8988T (cell line): ENCODE measurements around the gene CD46.

Experiments used
- DNase-seq: peaks from one replicate; pipeline ENCODE4 v3.0.0; 2011

CD46 gene

DNA sequence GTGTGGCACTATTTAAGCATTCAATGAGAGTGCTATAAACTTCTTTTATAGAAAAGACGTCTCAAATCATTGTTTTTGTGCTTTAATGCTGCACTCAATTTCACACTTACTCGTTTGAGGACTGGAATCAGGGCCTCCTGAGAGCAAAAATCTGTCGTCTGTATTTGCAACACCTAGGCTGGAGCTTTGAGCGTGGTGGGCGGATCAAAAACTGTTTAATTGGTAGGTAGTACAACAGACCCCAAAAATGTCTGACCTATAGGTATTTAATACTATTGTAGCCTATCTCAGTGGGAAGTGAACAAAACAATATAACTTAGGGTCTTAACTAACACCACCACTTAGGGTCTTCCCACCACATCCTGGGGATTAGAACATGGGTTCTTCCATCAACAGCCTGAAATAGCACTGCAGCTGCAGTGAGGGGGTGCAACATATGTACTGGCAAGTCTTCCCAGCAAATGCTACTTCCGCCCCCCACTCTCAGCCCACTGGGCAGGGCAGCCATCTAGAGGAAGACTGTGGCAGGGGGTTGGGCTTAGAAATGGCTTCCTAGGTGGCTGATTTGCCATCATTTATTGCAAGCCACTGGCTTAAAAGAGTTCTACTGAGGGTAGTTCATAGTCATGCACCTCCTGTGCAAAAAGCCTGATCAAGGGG is 48.3 kb downstream of the CD46 start:
- DNase-seq = no peak

DNA sequence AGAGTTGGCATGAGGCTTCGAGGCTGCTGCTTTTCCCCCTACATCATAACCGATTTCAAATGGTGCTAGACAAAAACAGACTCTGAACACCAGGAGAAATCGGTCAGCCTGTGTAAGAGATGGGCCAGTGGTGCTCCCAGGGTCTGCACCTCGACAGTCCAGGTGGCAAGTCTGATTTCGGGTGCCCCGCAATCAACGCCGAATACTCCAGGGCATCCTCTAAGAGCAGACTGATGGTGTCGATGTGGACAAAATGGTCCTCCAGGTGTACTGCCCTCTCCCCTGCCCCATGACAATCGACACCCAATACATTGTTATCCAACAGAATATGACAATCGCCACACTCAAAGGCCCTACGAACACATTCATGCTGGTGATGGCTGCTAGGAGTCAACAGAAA is 50.0 kb downstream of the CD46 start:
- DNase-seq = no peak

DNA sequence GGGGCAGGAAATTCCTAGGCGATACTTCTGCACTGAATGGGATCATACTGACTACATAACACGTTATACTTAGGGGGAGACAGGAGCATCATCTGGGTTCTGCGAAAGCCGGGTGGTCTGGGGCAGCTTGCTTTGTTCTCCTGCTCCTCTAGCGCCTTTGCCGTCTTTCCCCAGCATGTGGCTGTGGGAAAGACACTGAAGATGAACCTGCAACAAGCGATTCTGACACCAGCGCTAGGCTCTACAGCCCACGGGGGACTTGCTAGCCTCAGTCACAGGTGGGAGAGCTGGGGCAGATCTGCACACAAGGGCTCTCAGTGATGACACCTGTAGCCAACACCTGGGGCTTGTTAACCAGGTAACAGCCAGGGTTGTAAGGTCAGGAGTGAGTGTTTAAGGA is 51.8 kb downstream of the CD46 start:
- DNase-seq = no peak

DNA sequence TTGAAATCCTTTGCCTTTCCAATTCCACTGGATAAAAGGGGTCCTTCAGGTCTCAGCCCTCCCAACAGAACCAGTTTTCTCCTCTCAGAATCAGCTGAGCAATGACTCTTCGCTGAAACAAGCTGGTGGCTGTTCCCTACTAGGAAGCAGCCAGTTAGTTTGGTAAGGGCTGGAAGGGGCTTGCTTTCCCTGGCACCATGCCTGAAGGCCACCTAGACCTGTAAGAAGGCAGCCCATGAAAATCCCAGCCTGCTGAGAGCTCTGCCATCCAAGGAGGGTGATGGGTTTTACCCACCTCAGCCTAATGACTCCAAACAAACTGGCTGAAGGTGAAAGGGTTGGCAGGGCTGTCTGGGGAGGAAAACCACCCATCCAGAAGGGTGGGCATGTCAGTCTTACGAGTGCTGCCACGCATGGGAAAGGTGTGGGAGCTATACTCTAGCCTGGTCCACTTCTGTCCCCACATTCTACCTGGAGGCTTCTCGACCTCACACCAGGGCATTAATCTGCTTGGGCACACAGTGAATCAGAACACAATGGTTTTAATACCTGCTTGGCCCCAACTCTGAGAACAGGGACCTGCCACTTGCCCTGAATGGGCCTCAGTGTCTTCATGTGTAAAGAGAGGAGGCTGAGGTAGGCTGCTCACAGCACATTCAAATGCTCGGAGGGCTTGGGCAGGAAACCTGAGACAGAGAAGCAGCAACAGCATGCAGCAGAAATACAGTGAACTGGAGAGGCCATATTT is 53.0 kb downstream of the CD46 start:
- no peak for DNase-seq

DNA sequence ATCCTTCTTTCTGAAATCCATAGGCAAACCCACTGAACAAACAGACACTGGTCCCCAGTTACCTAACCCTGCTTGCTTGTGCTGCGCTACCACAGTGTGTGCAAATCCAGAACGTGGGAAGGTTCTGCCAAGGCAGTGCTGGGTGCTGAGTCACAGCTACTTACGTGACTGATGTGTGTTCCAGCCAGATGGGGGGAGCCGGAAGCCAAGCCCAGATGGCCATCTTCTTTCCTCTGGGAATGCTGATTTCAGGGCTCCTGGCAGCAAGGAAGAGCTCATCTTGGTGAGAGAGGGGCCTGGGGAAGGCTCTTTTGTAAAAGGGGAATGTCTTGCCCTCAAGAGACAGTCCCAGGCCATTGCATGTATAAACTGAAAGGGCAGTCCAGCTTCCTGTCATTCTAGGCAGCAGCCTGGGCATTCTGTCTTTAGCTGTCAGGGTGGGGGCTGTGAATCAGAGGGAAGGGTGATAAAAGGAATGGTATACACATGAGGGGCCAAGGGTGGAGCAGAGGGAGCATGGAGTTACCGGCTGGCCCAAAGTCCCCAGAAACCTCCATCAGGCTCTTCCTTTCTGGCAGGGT is 54.1 kb downstream of the CD46 start:
- DNase-seq = no peak

DNA sequence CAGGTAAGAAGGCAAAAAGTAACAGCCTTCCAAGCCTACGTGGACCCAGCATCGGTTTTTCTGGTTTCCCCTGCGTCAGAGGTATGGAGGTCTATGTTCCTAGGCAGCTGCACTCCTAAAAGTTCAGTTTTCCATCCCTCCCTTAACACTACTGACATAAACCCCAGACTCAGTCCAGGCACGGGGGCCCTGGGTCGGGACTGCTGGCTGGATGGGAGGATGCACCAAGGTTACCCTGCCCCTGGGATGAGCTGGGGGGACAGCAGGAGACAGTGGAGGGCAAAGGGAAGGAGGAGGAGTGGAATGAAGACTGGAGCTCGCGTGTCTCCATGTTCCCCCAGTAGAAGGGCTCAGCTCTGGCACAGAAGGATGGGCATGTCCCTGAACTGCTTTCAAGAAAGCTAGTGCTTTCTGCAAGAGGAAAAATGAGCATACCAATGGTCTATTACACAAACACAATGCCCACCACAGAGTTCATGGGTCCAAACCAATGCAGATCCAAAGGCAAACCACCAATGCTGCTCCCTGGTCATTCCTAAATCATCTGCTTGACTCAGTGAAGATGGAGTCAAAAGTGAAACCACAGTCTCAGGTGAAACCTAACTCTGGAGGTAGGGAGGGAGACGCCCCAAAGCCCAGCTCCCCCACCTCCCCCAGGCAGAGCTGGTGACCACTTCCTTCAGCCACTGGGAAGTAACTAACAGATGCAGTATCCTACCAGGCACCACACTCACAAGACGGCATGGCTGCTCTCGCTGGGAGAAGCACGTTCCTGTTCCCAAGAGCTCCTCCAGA is 54.9 kb downstream of the CD46 start:
- no peak for DNase-seq

DNA sequence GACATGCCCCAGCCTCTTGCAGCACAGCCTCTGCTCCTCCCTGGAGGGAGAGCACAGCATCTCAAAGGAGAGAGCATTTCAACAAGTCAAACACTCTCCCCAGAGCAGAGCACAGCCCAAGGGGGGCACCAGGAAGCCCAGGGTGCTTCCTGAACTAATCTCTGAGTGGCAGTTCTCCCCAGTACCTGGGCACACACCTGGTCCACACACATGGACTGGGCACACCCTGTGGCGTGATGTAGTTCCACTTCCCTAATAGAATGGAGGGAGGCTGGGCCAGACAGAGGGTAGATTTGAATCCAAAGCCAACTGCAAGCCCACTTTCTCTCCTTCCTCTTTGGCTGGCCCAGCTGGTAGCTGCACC is 55.5 kb downstream of the CD46 start:
- DNase-seq = no peak

DNA sequence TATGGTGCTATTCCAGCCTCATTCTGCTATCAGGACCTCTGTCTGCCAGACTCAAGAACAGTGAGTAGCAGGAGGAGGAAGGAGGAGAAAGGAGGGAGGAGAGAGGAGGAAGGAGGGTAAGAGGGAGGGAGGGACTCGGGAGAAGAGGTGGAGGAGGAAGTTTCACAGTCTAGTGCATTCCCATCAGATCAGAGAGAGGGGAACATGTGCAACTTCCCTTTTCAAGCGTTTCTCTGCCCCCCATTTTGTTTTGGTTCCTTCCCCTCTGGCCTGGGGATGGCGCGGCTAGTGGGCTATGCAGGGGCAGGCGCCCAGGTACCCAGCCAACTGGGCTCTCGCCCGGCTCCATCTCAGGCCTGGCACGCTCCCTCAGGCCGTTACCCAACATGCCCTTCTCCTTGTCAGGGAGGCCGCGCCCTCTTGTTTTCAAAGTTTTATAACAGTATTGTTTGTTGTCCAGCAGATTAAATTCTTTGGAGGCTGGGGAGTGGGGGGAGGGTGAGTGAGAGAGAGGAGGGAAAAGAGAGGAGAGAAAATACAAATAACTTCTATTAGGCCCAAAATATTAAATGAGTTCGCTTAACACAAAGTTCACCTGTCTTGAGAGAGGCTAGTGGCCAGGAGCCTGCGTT is 56.0 kb downstream of the CD46 start:
- DNase-seq = no peak

DNA sequence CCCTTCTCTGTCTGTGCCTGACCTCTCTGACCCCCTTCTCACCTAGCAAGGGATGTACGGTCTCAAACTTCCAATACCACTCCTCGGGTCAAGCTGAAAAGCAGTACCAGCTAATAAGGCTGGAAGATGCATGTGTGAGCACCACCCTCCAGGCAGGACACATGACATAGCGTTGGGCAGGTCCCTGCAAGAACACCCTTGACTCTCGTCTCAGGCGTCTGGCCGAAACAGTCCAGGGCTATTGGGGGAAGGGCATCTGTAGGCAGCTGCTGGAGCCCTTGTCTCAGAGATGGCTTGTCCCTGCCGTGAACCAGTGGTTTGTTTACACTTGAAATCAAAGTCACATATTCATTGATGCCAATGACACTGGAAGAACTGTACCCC is 56.5 kb downstream of the CD46 start:
- DNase-seq = no peak

DNA sequence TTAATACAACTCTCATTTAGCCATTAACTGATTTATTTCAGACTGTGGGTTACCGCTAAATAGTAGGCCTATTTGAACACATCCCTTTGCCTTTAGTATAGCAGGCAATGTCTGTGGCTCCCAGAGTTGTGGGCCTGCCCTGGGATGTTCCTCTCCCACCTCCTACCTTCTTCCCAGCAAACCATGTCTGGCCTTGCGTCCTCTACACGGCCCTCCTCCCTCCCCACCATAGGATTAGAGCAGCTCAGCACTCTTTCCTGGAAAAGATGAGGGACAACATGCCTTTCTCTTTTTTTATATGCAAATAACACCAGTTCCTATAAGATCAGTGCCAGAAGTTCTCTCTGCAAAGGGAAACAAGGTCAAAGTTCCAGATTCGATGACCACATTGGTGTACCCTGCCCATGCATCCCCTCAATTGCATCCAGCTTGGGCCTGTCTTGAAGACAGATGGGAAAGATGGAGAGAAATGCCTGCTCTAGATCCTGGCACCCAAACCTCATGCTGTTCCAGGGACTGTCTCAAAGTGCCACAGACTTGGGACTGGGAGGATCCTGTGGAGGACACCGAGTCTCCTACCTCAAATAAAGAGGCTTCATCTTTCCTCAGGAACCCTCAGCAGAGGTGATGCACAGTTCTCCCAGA is 57.2 kb downstream of the CD46 start:
- DNase-seq = no peak

DNA sequence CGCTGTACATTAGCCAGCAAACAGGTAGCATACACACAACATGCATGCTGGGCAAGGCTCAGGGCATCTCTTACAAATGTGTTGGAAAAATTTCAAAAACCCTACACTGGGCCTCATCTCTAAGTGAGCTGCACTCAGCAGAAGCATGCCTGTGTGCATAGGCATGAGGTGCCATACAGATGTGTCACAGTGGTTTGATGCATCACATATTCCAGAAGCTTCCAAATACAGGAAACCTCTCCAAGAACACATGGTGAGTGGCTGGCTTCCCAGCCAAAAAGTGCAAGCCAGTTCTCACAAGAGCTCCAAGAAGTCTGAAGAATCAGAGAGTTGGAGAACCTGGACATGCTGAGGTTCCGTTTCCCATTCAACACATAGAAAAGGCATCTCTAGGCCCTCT is 58.3 kb downstream of the CD46 start:
- no peak for DNase-seq

DNA sequence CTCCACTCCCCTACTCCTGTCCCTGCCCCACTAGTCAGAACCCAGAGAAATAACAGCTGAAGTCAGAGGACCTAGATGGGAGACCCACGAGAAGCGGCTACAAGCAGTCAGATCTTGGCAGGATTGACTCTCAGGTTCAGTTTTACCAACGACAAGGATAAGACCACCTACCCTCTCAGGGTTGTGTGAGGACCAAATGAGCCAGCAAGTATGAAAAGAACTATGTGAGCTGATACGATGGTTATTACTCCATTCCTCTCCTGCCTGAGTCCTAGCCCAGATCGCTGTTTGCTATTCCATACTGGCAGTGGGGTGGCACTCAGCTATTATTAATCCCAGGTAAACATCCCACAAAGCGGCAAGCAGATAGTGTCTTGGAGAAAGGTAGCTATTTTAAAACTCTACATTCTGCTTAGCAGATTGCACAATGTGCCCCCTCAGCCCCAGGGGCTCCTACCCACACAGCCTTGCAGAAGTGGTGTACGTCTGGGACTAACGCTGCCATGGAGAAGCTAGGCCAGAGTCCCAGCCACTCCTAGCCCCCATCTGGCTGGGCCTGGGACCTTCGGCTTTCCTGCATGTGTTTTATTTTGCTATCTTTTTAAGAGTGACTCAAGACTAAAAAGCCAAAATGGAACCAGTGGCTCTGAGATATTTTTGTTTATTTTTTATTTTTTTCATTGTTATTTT is 58.9 kb downstream of the CD46 start:
- no peak for DNase-seq

DNA sequence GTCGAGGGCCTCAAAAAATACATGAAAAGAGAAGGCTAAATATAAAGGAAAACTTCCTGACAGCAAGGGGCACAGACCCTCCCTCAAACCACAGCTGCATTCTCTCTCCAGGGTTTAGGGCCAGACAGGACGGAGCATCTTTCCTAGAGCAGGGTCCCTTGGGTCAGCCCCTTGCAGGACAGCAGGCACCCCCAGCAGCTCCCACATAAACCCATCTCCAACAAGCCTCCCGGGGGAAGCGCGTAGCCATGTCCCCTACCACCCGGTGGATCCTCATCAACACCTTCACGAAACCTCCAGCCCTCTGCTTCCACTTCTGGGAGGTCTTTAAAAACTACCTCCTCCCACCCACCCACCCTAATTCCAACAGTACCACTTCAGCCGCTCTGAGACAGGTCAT is 59.5 kb downstream of the CD46 start:
- DNase-seq = no peak

DNA sequence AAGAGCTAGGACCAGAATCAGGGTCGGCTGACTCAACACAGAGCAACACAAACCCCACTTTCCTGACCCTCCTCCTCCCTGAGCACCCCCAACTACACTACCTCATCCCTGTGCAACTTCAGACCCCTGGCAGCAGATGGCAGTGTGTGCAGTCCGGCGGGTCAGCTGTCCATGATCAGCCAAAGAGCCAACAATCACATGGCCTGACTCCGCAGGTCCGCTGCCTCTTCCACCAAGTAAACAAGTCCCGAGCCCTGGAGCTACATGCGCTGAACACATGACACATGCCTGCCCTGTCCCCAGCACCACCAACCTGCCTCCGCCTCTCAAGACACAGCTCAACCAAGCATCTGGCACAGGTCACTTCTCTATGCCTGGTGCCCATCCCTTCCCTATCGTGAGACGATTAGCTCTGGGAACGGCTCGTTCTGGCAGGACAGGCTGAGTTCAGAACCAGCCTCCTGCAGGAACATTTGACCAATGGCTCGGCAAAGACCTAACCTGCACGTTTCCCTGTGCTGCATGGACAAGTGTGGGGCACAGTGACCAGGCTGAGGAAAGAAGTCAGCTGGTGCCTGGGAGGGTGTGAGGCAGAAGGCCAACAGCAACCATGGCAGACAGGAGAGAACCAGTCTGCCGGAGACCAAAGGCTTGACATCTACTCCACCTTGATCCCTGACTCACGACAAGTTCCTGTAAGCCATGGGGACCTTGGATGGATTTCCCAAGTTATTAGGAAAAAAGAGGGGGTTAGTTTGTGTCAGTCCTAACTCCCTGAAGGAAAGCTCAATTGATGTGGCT is 60.3 kb downstream of the CD46 start:
- DNase-seq = no peak

DNA sequence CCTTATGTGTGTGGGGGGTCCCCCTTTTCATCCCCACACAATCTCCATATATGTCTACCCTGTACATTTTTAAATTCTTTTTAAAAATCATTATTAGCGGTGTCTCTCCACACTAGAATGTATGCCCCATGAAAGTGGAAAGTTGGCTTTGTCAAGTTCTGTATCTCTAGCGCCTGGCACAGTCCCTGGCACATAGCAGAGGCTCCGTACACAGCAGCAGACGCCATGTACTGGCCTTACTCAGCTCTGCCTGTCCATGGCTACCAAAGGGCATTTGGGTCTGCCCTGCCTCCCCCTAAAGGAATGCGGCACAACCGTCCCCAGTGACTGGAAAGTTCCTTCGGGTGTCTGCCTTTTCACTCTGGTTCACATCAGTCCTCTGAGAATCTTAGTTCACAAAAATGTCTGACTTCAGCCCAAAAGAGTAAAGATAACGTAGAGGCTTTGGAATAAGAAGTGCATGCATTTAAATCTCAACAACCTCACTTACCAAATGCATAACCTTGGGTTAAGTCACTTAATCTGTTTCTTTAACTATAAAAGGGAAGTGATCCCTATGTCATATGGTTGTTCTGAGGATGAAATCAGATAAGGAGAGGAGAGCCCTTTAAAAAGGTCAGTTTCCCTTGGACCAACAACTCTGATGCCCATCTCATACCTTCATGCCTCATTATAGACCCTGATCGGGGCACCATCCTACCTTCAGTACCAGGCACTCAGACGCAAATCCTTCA is 61.1 kb downstream of the CD46 start:
- no peak for DNase-seq

DNA sequence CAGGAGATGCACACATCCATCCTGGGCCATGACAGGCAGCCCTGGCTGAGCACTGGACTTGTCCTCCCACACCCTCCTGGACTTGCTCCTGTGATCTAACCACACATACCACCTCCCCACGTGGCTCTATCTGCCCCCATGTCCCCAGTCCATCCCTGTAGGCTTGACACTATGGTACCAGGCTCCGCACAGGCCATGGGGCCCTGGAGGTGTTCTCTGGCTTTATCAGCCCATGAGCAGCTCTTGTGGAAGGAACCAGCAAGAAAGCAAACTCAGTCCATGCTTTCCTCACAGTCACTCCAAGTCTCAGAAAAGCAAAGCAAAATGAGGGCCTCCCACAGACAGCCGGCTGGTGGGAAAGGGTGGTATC is 61.6 kb downstream of the CD46 start:
- DNase-seq = no peak

DNA sequence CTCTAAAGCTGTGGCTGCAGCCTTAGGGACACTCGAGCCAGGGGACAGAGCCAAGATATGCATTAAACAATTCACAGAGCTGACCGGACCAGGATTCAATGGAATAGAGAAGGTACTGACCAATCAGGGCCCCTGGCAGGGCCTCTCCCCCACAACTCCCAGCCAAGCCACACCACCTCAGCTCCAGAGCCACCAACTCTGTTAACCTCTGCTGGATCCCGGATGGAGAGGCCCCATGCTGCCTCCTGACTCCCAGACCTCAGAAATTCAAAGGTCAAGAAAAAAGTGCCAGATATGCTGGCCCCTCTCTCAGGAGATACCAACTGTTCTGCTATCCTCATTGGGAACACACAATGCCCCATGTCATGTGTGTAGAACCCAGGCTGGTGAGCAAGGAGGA is 62.1 kb downstream of the CD46 start:
- DNase-seq = no peak

DNA sequence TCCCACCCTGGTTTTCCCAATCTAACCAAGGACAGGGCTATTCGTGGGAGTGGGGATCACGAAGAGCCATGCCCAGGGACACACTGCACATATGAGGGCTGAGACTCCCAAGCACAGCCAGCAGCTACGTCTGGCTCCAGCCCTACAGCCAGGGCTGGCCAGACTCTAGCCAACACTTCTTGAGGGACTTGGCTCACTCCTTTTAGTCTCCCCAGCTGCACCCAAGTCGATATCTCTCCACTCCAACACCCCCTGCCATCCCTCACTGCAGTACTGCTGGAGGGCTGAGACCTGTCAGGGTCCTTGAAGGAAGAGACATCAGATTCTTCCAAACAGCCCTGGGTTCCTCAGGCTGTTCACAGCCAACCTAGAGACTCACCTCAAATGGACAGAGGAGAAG is 62.6 kb downstream of the CD46 start:
- DNase-seq = no peak

DNA sequence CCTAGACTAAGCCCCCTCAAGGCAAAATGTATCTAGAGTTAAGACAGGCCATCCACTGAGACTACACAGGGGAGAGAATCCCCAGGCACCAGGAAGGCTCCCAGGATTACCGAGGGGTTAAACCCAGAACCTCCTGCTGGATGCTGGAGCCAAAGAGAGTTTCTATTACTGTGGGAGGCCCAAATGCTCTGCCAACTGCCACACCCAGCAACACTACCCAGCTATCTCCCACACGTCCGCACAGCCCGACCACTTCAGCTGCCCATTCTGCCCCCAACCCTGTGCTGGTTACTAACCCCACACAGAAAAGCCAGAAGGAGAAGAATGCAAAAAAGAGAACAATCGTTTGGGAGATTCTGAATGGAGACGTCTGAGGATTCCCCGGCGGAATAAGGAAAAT is 63.6 kb downstream of the CD46 start:
- no peak for DNase-seq

DNA sequence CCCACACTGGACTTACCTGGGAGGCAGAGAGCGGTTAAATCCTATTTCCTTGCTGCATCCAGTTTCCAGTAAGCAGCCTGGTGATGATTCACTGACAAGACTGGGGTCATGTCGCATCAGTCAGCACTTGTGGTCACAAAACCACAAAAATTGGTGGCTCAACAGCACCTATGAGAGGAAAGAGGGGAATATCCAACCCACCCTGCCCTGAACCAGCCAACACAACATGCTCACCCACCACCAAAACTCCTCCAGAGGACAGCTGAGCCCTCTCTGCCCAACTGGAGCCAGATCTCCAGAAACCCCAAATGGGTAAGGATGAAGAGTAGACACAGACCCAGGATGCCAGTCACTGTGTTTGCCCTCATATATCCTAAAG is 64.0 kb downstream of the CD46 start:
- DNase-seq = no peak

DNA sequence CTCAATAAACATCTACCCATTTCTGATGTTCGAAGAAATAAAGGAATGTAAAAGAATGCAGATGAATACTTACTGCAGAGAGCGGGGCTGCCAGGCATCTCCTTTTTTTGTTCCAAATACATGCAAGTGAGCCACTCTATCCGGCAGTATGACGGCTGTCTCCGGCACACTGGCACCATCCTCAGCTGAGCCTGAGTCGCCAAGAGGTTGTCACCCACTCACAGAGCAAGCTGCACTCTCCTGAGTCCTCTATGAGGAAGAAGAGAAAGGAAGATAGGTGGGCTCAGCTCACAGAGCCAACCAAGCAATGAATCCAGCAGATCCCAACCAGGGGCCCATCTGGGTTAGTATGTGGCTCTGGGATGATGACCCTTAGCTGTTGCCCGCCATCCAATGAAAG is 65.3 kb downstream of the CD46 start:
- no peak for DNase-seq
